Brain microvascular endothelial cell (primary cell): ENCODE results near the gene PRR35.

ENCODE experiments used
- DNase-seq: peaks from one replicate; pipeline ENCODE4 v3.0.0-alpha.2; 2020
- H3K27ac ChIP-seq: fragments of 250-450 bp; sonication (Bioruptor Pico); 2 replicates; pipeline ENCODE4 v1.5.1; 2020; ENCODE audit warnings: mild to moderate bottlenecking, moderate library complexity
- H3K27me3 ChIP-seq: fragments of 250-450 bp; sonication (Bioruptor Pico); replicated peaks from 2 replicates; pipeline ENCODE4 v1.5.1; 2020; ENCODE audit warnings: mild to moderate bottlenecking
- H3K36me3 ChIP-seq: fragments of 250-450 bp; sonication (Bioruptor Pico); replicated peaks from 2 replicates; pipeline ENCODE4 v1.5.1; 2020; ENCODE audit warnings: mild to moderate bottlenecking
- H3K4me3 ChIP-seq: 2 replicates; pipeline ENCODE4 v1.5.1; 2011; ENCODE audit warnings: low read depth, mild to moderate bottlenecking, control low read depth, low read length, moderate library complexity
- CTCF ChIP-seq: IDR thresholded peaks from 2 replicates; pipeline ENCODE4 v1.5.1; 2011; ENCODE audit warnings: low read depth, mild to moderate bottlenecking, moderate library complexity, low read length, control low read depth, inconsistent platforms; ENCODE audit errors: missing control alignments
- in situ Hi-C: cut with HindIII; loops from 2 replicates; pipeline ENCODE4 v1.10.0; 2017; ENCODE audit warnings: low sequenced_read_pairs, low pct_ligation_motif_present

Gene PRR35

GRCh38 chr16:559411-560203, 587 bp upstream of the PRR35 start:
- no peak for TF ChIP-seq CTCF
- in situ Hi-C loops = no loop called here
- Histone ChIP-seq H3K4me3 (no peak overlapping the region), H3K36me3 (no peaks in the 10 kb centered on the region), H3K27me3 (peaks cover 36% of the 10 kb centered on the region), H3K27ac (no peak overlapping the region)
- DNase-seq = no peak

GRCh38 chr16:560701-561412, 663 bp downstream of the PRR35 start:
- Histone ChIP-seq H3K4me3 (no peak overlapping the region), H3K27ac (no peak overlapping the region), H3K36me3 (no peaks in the 10 kb centered on the region), H3K27me3 (peaks cover 36% of the 10 kb centered on the region)
- DNase-seq = no peak
- in situ Hi-C loops = no loop called here
- TF ChIP-seq CTCF = no peak

GRCh38 chr16:561413-561794, 1.2 kb downstream of the PRR35 start:
- Histone ChIP-seq H3K27me3 (peaks cover 36% of the 10 kb centered on the region), H3K4me3 (no peak overlapping the region), H3K27ac (no peak overlapping the region), H3K36me3 (no peaks in the 10 kb centered on the region)
- no peak for DNase-seq
- no peak for TF ChIP-seq CTCF
- in situ Hi-C loops = no loop called here

- no peak for TF ChIP-seq CTCF
- Histone ChIP-seq H3K36me3 (no peaks in the 10 kb centered on the region), H3K4me3 (no peak overlapping the region), H3K27ac (no peak overlapping the region), H3K27me3 (peaks cover 36% of the 10 kb centered on the region)
- no peak for DNase-seq
- in situ Hi-C loops = no loop called here
These were observed 2.1 kb downstream of the PRR35 start for GRCh38 chr16:561957-562938.

- Histone ChIP-seq H3K27me3 (peaks cover 36% of the 10 kb centered on the region), H3K4me3 (no peak overlapping the region), H3K36me3 (no peaks in the 10 kb centered on the region), H3K27ac (no peak overlapping the region)
- no peak for DNase-seq
- in situ Hi-C loops = no loop called here
- TF ChIP-seq CTCF = no peak
These were observed 3.0 kb downstream of the PRR35 start for GRCh38 chr16:563072-563644.
